ENCODE data around the gene NUDT14.

The NUDT14 gene

DNA sequence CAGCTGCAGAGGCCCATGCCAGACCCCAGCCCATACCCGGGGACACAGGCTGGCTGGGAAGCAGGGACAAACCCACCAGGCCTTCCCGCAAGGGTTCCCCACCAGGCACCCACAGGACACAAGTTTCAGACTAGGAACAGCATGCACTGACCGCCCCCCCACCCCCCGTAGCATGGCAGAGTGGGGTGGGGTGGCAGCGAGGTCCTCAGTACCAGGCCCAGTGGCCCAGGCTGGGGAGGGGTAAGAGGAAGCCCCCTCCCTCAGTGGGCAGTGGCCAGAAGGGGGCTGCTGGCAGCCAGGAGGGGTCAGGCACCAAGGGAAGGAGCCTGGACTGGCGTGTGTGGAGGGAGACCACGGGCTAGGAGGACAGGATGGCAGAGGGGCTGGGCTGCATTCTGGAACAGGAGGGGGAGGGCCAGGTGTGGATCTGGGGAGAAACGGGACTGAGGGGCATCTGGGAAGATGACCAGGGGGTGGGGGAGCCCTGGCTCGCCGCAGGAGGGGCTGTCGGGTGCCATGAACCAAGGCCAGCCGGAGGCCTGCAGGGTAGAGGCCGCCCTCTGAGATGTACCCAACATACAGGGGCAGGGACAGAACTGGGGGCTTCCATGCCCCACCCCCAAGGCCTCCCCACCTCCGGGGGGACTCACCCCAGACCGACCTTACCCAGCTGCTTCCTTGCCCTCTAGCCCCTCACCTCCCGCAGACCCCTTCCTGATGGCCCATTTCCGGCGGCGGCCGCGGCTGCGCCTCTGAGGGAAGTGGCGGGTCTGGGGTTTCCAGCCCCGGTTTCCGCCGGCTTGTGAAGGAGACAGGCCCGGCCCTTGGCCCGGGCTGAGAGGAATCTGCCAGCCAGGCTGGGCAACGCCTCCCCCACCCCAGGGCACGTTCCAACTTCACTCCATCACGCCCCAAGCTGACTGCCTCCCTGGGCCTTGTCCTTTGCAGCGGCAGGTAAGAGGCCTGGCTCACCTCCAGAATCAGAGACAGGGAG, 6.9 kb downstream of the NUDT14 start:
- no peak for DNase-seq (ENCODE audit: low read depth)

DNA sequence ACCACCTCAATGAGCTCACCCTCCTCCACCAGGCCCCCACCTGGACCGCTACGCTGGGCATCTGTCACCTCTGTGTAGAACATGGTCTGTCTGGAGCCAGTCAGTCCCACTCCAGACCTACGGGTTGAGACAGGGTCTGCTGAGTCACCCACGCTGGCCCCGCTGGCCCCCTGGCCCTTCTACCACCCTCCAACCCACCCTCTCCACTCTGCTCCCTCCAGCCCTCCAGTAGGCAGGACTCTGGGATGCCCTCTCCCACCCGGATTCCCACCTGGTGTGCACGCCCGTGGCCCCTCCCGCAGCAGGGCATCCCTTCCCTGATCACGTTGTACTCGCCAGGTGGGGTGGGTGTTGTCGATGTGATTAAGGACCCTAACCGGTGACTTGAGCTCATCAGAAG, 8.0 kb downstream of the NUDT14 start:
- no peak for DNase-seq (ENCODE audit: low read depth)

DNA sequence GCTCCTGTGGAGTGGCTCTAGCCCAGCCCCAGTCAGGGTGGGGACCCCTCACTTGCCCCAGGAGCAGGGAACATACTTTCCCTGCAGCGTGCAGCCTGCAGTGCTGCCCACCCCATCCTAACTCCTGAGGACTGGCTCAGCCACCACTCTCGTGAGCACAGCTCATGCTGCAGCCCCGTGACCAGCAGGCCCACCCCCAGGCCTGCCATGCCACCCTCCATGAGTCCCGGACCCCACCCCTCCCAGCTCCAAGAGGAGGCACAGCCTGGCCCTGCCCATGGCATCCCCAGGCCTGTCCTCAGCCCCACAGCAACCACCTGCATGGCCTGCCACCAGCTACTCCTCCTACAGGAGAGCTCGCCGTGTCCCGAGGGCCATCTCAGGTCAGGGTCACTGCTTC, 8.6 kb downstream of the NUDT14 start:
- DNase-seq (ENCODE audit: low read depth) = no peak

DNA sequence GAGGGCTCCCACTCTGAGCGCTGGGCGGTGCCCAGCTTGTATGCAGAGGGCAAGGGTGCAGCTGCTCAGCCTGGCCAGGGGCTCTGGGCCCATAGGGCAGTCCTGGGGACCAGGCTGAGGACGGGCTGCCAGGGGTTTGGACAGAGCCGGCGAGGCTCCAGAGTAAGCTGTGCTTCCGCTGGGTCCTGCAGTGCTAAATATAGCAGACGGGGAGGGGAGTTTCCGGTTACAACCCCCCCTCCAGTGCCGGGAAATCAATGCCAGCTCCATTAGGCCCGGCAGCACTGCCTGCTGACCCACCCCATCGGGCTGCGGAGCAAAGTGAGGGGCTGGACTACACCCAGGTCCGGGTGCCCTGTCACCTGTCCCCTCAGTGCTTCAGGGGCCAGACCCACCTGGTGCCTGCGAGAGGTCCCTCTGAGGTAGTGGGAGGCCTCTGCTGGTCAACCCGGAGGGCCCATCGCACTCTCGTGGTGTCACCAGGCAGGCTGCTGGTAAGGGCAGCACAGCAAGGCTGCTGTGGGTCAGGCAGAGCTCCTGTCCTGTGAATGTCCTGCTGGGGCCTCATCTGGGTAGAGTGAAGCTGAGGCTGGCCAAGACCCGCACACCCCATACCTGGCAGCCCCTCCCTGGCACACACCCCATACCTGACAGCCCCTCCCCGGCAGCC, 10.0 kb downstream of the NUDT14 start:
- no peak for DNase-seq (ENCODE audit: low read depth)

DNA sequence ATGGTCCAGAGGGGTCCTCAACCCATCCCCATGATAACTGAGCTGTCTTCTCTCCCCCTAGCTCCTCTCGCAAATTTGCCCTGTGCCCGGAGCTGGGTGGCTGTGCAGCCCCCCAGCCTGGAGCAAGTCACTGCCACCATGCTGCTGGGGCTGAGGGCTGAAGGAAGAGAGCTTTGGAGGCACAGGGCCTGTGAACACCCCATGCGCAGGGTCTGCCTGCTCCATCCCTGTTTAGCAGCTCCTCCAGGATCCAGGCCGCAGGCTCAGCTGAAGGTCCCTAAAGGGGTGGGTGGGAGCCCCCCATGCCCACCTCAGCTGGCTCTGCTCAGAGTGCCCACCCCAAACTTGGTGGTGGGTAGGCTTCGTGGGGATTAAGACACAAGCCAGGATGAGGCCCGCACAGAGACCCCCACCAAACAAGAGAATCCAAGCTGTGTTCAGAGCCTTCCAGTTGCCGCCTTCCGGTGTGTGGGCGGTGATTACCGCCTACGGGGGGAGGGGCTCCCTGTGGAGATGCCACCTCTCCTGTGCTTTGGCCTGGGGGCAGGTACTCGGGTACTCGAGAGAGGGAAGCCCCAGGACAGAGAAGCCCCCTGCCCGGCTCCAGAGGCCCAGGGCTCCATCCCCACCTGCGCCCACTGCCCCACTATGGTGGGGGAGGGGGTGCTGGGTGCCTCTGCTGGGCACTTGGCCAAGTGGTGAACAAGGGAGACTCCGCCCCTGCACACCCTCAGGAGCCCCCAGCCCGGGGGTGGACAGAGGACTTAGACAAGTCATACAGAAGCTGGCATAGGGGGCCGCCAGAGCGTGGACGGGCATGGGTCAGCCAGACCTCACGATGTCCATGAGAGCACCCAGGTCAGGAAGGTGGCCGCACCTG, 11.1 kb downstream of the NUDT14 start:
- no peak for DNase-seq (ENCODE audit: low read depth)

DNA sequence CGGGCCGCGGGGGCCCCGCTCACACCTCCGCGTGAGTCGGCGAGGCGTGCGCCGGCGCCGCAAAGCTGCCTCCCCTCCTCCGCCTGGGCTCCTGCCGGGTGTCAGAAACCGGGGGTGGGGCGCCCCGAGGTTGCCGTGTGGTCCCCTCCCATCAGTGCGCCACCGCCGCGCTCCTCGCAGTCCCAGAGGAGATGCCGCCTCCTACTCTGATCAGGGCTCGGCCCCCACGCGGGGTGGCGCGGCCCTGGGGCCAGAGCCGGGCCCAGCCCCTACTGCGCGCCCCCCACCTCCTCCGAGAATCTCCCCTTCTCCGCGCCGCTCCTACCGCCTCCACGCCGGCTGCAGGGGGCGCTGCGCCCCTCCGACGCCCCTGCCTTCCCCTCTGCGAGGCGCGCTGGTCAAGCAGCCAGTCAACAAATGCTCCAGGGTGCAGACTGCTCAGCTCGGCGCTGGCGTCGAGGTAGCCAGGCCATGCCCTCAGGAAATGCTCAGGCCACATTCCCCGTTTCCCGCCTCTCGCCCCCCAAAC, 12.1 kb downstream of the NUDT14 start:
- DNase-seq (ENCODE audit: low read depth) = no peak

DNA sequence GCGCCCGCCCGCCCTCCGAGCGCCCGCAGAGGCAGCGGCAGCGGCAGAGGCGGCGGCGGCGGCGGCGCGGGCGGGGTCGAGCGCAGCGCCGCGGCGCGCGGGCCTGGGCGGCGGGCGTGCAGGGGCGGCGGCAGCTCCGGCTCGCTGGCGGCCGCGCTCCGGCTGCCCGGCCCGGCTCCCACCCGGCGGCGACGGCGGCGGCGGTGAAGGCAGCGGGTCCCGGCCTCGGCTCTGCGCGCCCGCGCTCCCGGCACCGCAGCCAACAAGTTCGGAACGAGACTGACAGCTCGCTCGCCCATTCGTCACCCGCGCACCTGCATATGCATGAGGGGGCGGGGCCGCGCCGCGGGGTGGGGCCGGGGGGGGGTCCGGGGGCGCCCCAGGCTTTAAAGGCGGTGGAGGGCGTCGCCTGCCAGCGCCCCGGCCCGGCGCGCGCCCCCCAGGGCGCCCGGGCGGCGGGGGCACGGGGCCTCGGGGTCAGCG, 12.6 kb downstream of the NUDT14 start, which contains the start of gene JAG2:
Gene JAG2 (minus strand): TSS at position 281 of the 483 bp plus-strand sequence. CDS start 356 bp downstream, outside the sequence.
- peak; percentile 30 for DNase-seq (ENCODE audit: low read depth)

DNA sequence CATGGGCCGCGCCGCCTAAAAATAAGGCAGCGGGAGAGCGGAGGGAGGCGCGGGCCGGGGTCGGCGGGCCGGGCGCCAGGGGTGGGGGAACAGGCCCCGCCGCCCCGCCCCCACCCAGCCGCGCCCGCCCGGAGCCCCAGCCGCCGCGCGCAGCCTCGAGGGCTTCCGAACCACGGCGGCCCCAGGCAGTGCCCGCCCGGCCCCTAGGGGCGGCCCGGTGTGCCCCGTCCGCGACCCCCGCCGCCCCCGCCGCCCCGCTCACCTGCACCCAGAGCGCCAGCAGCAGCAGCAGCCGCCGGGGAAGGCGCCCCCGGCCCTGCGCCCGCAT, 13.1 kb downstream of the NUDT14 start:
- no peak for DNase-seq (ENCODE audit: low read depth)

DNA sequence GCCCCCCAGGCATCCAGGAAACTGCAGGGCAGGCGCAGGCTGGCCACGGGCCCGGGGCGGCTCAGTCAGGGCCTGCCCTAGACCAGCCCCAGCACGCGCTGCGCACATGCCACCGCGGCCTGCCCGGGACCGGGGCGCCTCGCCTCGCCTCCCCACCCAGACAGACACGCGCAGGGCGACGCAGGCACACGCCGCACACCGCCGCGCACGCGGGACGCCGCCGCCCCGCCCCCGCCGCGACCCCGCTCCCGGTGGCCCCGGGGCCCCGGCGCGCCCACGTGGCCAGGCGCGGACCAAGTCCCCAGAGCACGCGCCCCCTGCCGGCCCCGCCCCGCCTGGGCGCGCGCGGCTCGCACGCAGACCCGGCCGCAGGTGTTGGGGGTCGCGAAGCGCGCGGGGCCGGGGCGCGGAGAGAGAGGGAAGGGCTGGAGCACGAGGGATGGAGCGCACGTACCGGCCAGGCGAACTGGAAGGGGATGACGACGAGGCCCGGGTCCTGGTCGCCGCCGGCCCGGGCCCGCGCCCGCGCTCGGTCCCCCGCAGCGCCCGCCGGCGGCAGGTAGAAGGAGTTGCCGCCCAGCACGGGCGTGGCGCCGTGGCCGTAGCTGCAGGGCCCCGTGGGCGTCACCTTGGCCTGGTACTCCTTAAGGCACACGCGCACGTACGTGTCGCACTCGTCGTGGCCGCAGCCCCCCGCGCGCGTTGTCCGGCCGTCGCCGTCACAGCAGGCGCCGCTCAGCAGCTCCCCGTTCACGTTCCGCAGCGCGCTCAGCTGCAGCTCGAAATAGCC, 13.6 kb downstream of the NUDT14 start:
- DNase-seq (ENCODE audit: low read depth) = no peak

DNA sequence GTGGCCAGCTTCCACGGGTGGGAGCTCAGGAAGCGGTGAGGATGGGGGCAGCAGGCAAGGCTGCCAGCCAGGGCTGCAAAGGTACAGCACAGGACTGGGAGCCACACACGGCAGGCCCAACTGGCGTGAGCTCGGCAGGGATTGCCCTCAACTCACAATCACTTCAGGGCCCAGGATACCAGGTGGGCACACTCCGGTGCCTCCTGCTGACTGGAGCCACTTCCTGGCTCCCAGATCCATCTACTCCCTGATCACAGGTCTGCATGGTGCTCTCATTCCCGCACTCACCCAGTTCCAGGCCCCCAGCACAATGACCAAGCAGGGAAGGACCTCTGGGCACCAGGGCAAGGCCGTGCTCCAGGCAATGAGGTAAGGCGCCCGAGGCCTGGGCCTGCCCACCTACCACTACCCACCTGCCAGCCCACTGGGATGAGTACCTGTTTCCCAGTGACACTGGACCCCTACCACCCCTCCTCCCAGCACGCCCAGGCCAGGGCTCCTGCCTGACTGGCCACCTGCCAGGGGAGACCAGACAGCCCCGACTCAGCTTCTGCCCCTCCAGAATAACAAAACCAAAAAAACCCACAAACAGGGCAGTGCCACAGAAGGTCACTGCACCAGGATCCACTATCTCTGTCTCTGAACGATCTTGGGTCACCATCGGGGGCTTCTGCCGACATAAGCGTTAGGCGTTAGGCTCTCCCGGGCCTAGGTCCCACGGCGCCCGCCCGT, 14.4 kb downstream of the NUDT14 start:
- DNase-seq (ENCODE audit: low read depth) = no peak

DNA sequence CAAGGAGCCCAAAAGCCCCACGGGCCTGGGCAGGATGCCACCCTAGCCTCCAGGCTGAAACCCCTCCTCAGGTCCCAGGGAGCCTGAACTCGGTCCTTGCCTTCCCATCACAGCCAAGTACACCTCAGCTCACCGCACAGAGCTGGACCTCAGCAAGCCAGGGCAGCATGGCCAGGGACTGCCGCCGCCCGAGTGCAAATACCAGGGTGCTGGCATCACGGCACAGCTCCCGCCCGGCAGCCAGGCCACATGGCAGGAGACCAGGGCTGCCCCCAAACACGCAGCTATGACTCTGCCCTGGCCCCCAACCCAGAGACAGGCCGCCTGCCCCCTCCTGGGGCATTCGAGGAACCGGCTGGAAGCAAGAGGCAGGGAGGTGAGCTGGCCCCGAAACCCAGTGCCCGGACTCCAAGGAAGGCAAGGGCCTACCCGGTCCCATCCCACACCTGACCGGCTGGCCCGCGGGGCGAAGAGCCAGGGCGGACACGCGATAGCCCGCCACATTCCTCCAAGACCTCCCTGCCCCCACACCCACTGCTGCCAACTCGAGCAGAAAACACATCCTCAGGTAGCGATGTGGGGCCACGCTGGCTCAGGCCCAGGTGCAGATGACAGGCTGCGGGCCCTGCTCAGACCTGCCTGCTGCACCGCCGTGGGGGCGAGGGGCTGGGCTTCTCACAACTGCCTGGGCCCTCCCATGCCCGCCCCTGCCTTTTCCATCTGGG, 15.2 kb downstream of the NUDT14 start:
- no peak for DNase-seq (ENCODE audit: low read depth)

DNA sequence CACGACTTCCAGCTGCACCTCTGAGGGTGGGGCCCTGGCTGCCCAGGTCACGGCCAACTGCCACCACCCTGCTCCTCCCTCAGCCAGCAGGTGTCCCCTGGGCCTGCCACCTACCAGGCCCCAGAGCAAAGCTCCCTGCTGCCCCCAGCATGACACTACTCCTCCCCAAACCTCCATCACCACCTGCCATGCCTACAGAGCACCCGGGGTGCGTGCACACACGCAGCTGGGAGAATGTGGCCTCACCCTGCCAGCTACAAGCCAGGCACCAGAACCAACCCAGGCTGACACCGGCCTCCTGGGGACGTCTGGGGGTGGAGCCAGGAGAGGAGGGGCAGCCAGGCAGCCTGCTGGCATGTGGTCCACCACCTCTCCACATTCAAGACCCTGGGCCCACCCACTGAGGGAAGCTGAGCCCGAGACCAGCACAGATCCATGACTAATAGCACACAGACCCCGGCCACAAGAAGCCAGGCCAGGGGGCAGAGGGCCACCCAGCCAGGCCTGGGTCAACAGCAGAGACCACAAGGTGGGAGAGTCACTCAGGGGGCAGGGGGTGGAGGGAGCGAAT, 15.9 kb downstream of the NUDT14 start:
- DNase-seq (ENCODE audit: low read depth) = no peak

DNA sequence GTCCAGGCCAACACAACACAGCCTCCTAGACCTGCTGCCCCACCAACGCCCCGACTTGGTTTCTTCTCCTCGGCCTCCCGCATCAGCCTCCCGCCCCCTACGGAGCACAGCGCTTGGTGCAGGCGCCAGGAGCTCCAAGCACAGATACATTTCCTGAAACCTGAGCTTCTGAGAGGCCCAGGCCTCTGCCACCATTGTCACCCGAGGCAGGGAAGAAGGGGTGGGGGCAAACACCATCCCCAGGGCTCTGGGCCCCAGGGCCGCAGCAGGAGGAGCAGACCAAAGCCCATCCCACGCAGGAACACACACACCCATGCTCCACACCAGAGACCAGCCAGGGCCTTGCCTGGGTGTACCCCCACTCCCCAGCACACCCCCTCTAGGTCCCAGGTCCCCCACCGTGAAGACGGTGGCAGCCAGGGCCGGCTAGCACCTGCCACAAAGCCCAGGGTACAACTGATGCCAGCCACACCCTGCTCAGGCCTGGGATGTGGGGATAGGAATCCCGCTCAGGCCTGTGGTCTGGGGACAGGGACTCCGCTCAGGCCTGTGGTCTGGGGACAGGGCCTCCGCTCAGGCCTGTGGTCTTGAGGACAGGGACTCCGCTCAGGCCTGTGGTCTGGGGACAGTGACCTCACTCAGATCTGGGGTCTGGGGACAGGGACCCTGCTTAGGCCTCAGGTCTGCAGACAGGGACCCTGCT, 17.9 kb downstream of the NUDT14 start:
- DNase-seq (ENCODE audit: low read depth) = no peak

DNA sequence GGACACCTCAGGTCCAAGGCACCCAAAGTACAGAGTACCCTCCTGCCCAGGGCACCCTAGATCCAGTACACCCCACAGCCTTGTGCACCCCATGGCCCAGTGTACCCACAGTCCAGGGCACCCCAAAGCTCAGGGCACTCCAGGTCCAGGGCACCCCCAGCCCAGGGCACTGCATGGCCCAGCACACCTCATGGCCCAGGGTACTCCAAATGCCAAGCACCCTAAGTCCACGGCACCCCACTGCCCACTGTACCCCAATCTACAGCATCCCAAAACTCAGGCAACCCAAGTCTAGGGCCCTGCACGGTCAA, 18.5 kb downstream of the NUDT14 start:
- no peak for DNase-seq (ENCODE audit: low read depth)

DNA sequence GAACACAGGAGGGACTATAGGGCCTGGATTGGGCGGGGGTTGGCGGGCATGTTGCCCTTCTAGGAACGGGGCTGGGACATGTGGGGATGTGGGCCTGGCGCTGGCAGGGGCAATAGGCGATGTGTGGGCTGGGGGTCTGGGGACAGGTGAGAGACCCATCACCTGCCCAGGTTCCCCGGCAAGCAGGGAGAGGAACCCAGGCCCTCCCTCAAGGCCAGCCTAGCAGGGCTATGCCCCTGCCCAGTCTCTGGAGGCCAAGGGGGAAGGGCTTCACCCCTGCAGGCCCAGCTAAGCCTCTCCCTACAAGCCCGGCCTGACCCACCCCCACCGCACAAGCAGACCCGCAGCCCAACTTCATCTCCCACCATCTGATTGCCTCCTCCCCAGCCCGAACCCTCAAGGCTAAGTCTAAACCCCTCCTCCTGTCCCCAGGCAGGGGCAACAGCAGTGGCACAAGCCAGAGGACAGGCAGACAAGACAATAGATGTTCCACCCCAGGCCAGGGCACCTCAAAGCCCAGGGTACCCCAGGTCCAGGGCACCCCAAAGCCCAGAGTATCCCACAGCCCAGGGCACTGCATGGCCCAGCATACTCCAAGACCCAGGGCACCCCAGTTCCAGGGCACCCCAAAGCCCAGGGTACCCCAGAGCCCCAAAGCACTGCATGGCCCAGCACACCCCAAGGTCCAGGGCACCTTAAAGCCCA, 19.0 kb downstream of the NUDT14 start:
- no peak for DNase-seq (ENCODE audit: low read depth)

DNA sequence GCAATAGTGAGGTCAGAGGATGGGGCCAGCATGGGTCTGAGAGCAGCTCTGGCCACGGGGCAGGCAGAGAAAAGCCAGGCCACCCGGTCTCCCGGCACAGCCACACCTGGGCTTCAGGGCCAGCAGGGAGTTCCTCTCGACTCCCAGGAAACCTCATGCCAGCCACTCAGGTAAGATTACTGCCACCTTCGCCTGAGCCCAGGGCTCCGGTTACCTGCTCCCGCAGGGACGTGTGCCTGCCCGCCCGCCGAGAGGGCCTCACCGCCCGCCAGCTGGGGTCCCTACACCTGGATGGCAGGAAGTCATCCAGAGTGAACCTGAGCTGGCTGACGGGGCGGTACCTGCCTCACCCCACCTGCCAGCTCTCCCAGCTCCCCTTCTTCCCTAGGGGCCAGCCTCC, 19.8 kb downstream of the NUDT14 start:
- DNase-seq (ENCODE audit: low read depth) = no peak

DNA sequence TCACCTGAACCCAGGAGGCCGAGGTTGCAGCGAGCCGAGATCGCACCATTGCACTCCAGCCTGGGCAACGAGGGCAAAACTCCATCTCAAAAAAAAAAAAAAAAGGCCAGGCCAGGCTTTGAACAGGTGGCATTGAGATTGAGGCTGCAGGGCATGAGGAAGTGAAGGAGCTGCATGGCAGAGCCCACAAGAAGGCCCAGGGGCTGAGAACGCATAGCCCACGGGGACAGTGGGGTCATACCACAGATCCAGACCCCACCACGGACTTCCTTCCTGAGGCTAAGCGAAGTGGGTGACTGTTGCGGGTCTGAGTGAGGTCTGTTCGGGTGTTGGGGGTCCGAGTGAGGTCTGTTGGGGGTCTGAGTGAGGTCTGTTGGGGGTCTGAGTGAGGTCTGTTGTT, 20.3 kb downstream of the NUDT14 start:
- no peak for DNase-seq (ENCODE audit: low read depth)

DNA sequence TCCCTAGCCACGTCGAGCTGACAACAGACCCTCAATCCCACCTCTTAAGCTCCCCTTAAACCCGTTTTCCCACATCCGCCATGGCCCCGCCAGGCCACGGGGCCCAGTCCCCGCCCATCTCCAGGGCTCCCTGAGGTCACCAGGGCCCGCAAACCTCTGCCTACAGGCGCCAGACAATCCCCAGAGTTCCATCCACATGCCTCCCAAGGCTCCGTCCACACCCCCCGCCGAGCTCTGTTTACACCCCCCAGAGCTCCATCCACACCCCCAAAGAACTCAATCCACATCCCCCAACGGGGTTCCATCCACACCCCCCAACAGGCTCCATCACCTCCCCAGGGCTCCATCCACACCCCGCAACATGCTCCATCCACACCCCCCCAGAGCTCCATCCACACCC, 21.8 kb downstream of the NUDT14 start:
- DNase-seq (ENCODE audit: low read depth) = no peak

Measured in stimulated activated CD8-positive, alpha-beta memory T cell treated with anti-CD3 and anti-CD28 coated beads, Interleukin-15, amount 100 ng/mL, for 24 hours (primary cell).